Suprapubic skin (tissue), 4 donors: ENCODE data around the gene ACSM2B.
"Not testable (repeated sequence)": the region's sequence is repeated elsewhere in the genome, so short reads cannot be mapped to it uniquely, and the experiment has no call there.

Experiments used
- CTCF ChIP-seq, 2 donors: fragments of 200-600 bp in 1 of 2; fragments of 450-650 bp in 1 of 2; sonication (generic) in 1 of 2; IDR thresholded peaks; one replicate each; pipeline ENCODE4 v1.5.1; 2016 to 2019; ENCODE audit warnings: antibody characterized with exemption in 2 of 2, mild to moderate bottlenecking in 1 of 2, moderate library complexity in 1 of 2
- EP300 ChIP-seq: sonication (generic); formaldehyde crosslinking; IDR thresholded peaks from one replicate; pipeline ENCODE4 v1.6.1; 2017; ENCODE audit warnings: antibody characterized with exemption
- POLR2A ChIP-seq, 2 donors: fragments of 450-650 bp; IDR thresholded peaks; one replicate each; pipeline ENCODE4 v1.6.1; 2017; ENCODE audit warnings: antibody characterized with exemption in 2 of 2, mild to moderate bottlenecking in 2 of 2, moderate library complexity in 2 of 2
- POLR2AphosphoS5 ChIP-seq, 3 donors: sonication (generic); formaldehyde crosslinking; IDR thresholded peaks; one replicate each; pipeline ENCODE4 v1.6.1; 2017; ENCODE audit warnings: antibody characterized with exemption in 3 of 3

DNA sequence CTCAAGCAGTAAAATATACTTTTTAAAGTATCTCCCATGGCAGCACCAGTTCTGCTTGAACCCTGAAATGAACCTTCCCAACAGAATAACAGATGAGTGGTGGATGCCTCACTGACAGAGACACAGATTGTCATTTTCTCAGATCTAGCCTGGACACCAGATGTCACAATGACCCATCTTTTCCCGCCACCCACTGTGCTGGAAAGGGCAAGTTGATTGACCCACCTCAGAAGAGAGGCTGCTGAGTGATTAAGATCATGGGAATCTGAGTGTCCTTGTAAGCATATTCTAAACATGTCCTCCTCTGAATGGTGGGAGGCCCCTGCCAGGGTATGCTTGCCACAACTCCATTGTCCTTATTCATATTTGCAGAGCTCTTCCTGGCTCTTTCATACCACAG is 29.2 kb downstream of the ACSM2B start:
- not testable (repeated sequence) for TF ChIP-seq CTCF (IDR thresholded peaks at IDR 0.05); POLR2AphosphoS5 (IDR thresholded peaks at IDR 0.05); POLR2A (IDR thresholded peaks at IDR 0.05); EP300
